Bronchial epithelial cell (primary cell): ENCODE results near the gene TMEM47. TPM values are rescaled to one million over a fixed set of nuclear protein-coding genes. Genes with fewer than 3 reads are reported as not detected.
A peak's percentile ranks its signal among the peaks of the same experiment; 100 is the strongest.

Experiments used
- DNase-seq: peaks from one replicate; pipeline ENCODE4 v3.0.0-alpha.2; 2010; ENCODE audit warnings: low read depth
- FAIRE-seq: peaks from 2 replicates; lab custom pipeline; 2011; peaks lifted over from hg19 to GRCh38; lab: Jason Lieb, UNC
- H3K27me3 ChIP-seq: 2 replicates; pipeline ENCODE4 v1.5.1; 2011; ENCODE audit warnings: low read length; ENCODE audit not compliant: control insufficient read depth, insufficient read depth
- H3K36me3 ChIP-seq: 2 replicates; pipeline ENCODE4 v1.5.1; 2011; ENCODE audit warnings: low read length; ENCODE audit not compliant: control insufficient read depth, insufficient read depth
- H3K4me3 ChIP-seq: 2 replicates; pipeline ENCODE4 v1.5.1; 2011; ENCODE audit warnings: mild to moderate bottlenecking, low read depth, low read length, control low read depth
- total RNA-seq: library from RNA; depleted of rRNA; stranded (reverse); fragments of >200 nt; gene quantifications from 2 replicates; pipeline ENCODE4 v1.2.1, GENCODE V29; 2014
- TF ChIP-seq, protein P1 (sequence below): IDR thresholded peaks from 2 replicates; pipeline ENCODE4 v1.5.1; 2011; ENCODE audit warnings: mild to moderate bottlenecking, moderate library complexity, low read length, control low read depth, inconsistent platforms; ENCODE audit not compliant: insufficient read depth, severe bottlenecking

Gene TMEM47
- total RNA-seq, 1 donor from 2014 or later: 12.4 TPM

DNA sequence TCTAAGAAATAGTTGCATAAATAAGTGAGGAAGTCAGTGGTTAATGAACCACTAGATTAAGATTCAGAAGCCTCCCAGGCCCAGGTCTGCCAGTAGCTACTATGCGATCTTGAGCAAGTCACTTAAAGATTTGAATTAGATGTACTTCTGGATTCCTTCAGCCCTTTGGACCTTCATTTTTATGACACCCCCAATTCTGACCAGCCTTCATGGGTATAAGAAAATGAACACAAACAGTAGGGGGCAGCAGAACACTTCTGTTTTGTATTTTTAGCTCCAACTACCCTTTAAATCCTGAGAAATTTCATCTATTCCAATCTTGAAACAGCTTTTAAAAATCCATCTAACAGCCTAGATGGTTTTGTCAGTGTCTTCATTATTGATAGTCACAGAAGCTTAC, 19.0 kb downstream of the TMEM47 start:
- H3K4me3 ChIP-seq: no peak overlapping the region
- TF ChIP-seq, protein P1, sequence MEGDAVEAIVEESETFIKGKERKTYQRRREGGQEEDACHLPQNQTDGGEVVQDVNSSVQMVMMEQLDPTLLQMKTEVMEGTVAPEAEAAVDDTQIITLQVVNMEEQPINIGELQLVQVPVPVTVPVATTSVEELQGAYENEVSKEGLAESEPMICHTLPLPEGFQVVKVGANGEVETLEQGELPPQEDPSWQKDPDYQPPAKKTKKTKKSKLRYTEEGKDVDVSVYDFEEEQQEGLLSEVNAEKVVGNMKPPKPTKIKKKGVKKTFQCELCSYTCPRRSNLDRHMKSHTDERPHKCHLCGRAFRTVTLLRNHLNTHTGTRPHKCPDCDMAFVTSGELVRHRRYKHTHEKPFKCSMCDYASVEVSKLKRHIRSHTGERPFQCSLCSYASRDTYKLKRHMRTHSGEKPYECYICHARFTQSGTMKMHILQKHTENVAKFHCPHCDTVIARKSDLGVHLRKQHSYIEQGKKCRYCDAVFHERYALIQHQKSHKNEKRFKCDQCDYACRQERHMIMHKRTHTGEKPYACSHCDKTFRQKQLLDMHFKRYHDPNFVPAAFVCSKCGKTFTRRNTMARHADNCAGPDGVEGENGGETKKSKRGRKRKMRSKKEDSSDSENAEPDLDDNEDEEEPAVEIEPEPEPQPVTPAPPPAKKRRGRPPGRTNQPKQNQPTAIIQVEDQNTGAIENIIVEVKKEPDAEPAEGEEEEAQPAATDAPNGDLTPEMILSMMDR: peak; percentile 39
- H3K27me3 ChIP-seq: no peaks in the 10 kb centered on the region
- H3K36me3 ChIP-seq: no peaks in the 10 kb centered on the region
- DNase-seq (peak; percentile 16), FAIRE-seq (no peak)

DNA sequence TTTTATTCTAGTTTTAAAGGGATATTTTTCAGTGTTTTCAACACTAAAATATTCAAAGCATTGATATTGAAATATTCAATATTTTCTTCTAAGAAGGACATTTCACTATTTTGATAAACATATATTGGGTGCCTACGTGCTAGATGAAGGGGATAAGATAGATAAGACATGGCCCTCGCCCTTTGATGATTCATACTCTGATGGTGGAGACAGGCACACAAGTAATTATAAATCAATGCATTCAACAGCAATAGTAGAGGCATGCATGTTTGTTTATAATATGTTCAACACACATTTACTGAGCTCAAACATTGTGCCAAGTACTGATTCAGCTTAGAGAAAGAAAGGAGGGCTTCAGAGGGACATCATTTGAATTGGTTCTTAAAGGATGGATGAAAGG, 22.7 kb downstream of the TMEM47 start:
- no peak for FAIRE-seq

DNA sequence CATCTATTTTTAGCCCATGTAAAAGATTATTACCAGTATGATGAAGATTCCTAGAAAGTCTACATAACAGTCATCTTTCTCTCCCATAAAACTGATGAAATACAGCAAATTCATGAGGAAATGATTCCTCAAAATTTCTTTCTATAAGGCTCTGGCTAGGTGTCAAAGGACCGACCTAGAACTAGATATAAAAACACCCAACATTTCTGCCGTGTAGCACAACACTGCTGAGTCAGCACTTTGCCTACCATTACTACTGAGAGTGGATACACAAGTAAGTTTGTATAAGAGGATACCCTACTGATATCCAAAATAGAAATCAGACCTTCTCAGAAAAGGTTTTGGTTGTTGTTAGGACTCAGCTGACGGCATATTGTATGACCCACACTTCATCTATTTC, 24.7 kb downstream of the TMEM47 start:
- no peaks in the 10 kb centered on the region for H3K27me3 ChIP-seq
- no peak overlapping the region for H3K4me3 ChIP-seq
- no peaks in the 10 kb centered on the region for H3K36me3 ChIP-seq
- no peak for FAIRE-seq
- TF ChIP-seq, protein P1: no peak
- DNase-seq: no peak

More for the DNA sequence above, 22.7 kb downstream of the TMEM47 start:
- DNase-seq: no peak
- no peaks in the 10 kb centered on the region for H3K27me3 ChIP-seq
- TF ChIP-seq, protein P1: no peak
- no peak overlapping the region for H3K4me3 ChIP-seq
- no peaks in the 10 kb centered on the region for H3K36me3 ChIP-seq

DNA sequence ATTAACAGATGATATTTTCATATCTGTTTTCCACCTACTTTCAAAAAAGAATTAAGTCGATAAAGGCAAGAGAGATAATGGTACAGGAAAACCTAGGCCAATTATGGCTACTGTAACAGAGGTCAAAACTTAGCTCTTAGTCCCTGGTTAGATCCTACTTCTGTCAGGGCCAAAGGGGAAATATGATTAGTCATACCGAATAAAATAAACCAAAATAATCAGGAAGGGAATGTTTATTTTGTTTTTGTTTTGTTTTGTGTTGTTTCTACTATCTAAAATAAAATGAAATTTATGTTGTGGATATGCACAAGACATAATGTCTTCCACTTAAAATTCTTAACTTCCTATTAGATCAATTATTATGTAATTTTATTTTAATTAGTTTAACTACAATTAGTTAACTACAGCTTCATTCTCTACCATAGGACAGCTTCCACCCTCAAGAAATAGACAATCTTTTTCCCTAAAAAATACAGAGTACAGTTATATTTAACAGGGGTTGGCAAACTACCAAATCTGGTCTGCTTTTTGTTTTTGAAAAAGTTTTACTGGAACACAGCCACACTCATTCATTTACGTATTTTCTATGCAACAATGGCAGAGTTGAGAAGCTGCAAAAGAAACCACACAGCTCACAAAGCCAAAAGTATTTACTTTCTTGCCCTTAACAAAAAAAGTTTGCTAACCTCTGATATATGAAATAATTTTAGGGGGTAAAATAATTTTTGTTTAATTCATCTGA, 25.4 kb downstream of the TMEM47 start:
- Histone ChIP-seq H3K27me3 (no peaks in the 10 kb centered on the region), H3K36me3 (no peaks in the 10 kb centered on the region), H3K4me3 (no peak overlapping the region)
- FAIRE-seq: no peak
- TF ChIP-seq, protein P1: no peak
- no peak for DNase-seq

DNA sequence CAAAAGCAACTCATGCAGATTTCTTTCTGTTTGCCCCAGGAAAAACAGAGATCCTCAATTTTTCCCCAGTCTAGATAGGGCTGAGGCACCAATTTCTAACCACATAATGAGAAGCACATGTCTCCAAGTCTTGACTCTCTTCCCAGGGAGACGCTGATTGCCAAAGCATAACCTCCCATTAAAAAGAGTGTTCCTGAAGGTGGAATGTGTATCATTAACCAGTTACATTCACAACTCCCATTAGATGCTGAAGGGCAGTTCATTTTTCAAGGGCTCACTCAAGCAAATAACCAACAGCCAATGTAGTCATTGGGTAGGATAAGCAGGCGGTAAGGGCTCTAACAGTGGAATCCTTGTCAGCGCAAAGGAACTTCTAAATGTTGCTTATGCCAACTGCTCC, 27.5 kb downstream of the TMEM47 start:
- FAIRE-seq (no peak), DNase-seq (no peak)
- H3K27me3 ChIP-seq: no peaks in the 10 kb centered on the region
- TF ChIP-seq, protein P1: no peak
- no peaks in the 10 kb centered on the region for H3K36me3 ChIP-seq
- no peak overlapping the region for H3K4me3 ChIP-seq

DNA sequence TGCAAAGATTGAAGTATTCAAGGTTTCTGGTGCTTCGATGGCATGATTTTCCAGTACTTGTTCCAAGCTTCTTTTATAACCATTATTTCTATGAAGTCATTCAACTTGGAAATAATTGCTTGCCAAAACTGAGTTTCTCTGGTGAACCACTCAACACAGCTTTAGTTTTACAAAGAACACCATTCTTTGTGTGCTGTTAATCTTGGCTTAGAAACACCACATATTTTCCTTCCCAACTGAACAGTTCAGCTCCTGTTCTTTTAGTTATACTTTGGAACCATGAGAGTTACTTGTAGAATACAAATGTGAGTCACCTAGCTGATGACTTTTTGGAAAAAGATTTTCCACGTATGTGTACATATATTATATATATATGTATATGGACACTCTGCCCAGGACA, 32.7 kb downstream of the TMEM47 start:
- Histone ChIP-seq H3K36me3 (no peaks in the 10 kb centered on the region), H3K27me3 (no peaks in the 10 kb centered on the region), H3K4me3 (no peak overlapping the region)
- DNase-seq: no peak
- TF ChIP-seq, protein P1: no peak
- no peak for FAIRE-seq
